D721Med (cell line): ENCODE results near the gene ZNF438.

Experiments used
- DNase-seq: peaks from one replicate; pipeline ENCODE4 v3.0.0; 2011; ENCODE audit warnings: low spot score; ENCODE audit not compliant: insufficient read length
- FAIRE-seq: peaks from 2 replicates; lab custom pipeline; 2011; peaks lifted over from hg19 to GRCh38; lab: Jason Lieb, UNC
- TF ChIP-seq, protein P1 (sequence below): IDR thresholded peaks from 2 replicates; pipeline ENCODE4 v1.5.1; 2012; ENCODE audit warnings: mild to moderate bottlenecking, control low read depth; ENCODE audit not compliant: insufficient read depth; ENCODE audit errors: missing control alignments

The ZNF438 gene

DNA sequence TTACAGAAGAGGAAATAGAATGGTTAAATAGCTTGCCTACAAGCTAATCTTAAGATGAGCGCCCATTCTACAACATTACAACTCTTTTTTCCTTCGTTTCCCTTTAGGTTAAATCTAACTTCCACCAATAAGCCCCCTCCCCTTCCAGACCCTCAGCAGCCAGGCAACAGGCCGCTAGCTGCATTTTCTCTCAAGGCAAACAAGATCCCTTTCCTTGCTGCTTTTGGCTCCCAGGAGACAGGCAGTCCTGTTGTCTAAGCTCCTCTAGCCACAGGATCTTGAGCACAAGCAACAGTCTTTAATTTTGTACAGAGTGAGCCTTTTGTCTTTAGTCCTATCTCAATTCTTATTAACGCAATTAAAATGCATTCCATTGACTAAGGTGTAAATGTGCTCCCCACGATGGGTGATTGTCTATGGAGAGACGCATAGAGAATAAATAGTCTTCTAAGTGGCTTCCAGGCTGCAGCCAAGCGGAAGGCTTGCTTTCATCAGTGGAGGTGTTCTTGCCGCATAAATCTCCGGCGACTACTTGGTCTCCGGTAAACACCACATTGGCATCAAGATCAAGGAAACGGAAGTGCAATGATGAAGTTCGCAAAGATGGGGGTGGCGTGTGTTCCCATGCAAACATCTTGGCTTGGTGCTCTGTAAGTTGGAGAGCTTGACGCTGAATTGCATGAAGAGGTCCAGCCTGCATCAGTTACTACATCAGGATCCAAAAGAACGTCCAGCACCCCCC is 220.2 kb downstream of the ZNF438 start:
- DNase-seq, result no peak
- TF ChIP-seq, protein P1, sequence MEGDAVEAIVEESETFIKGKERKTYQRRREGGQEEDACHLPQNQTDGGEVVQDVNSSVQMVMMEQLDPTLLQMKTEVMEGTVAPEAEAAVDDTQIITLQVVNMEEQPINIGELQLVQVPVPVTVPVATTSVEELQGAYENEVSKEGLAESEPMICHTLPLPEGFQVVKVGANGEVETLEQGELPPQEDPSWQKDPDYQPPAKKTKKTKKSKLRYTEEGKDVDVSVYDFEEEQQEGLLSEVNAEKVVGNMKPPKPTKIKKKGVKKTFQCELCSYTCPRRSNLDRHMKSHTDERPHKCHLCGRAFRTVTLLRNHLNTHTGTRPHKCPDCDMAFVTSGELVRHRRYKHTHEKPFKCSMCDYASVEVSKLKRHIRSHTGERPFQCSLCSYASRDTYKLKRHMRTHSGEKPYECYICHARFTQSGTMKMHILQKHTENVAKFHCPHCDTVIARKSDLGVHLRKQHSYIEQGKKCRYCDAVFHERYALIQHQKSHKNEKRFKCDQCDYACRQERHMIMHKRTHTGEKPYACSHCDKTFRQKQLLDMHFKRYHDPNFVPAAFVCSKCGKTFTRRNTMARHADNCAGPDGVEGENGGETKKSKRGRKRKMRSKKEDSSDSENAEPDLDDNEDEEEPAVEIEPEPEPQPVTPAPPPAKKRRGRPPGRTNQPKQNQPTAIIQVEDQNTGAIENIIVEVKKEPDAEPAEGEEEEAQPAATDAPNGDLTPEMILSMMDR, result no peak
- no peak for FAIRE-seq

DNA sequence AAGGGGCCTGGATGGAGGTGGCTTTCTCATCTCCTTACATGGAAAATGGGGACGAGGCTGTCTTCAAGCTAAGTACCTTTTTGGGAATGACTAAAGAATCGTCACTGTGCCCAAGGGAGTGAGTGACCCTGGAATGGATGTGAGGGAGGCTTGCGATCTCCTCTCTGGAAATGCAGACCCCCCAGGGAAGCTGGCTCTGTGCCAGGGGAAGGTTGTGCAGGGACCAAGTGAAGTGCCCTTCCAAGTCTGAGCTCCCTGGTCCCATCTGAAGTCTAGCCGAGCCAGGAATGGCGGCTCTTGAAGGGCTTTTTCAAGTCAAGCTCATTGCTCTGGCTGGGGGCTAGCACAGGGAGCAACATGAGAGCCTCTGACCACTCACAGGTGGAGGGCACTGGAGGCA is 221.2 kb downstream of the ZNF438 start:
- no peak for FAIRE-seq
- TF ChIP-seq, protein P1, result no peak
- DNase-seq, result no peak

DNA sequence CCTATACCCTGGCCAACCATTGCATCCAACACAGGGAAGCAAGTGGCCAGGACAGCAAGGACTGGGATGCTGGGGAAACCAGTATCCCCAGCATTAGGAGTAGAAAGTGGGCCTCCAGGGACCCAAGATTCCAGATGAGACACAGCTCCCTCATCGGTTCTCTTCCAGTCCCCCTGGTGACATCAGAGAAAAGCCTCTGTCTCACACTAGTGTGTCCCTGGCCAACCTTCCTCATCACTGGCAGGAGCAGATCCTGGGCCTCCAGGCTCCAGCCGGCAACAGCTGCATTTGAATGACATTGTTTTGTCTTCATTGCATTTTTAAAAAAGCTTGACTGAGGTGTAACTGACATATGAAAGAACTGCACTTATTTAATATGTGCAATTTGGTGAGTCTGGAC is 224.8 kb downstream of the ZNF438 start:
- TF ChIP-seq, protein P1, result no peak
- no peak for FAIRE-seq
- DNase-seq, result no peak

DNA sequence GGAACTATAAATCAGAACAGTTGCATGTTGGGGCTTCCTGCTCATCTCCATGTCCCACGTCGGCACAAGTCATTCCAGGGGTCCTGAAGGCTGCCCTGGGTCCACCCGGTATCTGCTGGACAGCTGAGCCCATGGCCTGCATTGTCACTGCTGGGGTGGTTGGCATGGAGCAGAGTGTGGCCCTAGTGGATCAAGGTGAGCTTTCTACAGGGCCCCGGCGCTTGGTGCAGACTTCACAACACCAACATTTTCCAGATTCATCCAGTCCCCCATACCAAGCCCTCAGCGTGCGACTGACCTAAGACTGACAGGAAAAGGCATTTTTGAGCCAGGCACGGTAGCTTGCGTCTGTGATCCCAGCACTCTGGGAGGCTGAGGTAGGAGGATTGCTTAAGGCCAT is 226.6 kb downstream of the ZNF438 start:
- FAIRE-seq, result no peak
- TF ChIP-seq, protein P1, result no peak
- no peak for DNase-seq

DNA sequence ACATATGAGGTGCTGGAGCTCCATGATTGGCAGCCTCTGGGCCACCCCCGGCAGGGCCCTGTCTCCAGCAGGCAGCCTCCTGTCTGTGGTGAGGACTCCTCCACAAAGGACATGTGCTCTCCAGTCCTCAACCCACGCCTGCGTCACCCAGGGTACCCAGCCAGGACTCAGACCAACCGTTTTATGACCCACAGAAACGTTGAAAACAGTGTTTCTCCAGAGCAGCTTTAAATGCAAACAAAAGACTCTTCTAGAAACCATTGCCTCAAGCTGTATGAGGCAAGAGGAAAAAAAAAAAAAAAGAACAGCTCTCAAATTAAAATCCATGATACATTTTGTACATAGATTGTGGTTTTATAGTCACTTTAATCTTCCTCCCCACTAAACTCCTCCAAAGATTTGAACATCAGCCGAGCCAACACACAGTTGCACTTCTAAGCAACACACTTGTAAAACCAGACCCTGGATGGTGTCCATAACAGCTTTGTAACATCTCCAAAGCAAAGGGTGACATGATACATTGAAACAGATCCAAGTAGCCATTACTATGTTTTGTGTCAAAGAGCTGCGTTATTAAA is 227.1 kb downstream of the ZNF438 start:
- DNase-seq, result no peak
- FAIRE-seq, result no peak
- TF ChIP-seq, protein P1, result no peak

DNA sequence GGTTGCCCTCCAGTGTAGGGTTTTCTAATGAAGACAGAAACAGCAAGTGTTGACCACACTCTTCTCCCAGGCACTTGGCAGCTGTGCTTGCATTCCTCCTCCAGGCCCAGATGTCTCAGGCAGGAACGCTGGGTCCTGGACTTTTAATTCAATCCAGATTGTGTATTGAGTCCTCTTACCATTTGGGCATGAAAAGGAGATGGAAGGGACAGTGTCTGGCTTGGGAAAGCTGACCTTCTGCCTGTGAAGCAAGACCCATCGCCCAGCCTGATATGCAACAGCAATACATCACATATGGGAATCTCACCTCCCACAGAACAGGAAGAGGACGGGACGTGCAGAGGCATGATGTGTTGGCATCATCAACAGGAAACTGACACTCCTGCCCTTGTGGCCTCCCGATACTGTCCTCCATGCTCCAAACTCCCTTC is 227.8 kb downstream of the ZNF438 start:
- DNase-seq (no peak), FAIRE-seq (no peak)
- TF ChIP-seq, protein P1, result no peak

DNA sequence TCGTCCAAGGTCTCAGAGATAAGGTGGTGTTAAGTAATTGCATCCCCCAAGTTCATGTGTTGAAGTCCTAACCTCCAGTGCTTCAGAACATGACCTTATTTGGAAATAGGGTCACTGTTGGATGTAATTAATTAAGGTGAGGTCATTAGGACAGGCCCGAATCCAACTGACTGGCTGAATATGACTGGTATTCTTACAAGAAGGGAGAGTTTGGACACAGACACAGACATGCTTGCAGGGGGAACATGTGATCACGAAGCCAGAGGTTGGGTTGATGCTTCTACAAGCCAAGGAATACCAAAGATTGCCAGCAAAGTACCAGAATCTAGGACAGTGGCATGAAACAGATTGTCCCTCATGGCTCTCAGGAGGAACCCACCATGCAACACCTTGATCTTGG is 228.6 kb downstream of the ZNF438 start:
- DNase-seq (no peak), FAIRE-seq (no peak)
- TF ChIP-seq, protein P1, result no peak
